ENCODE data around the gene CMTR2. TPM values are rescaled to one million over a fixed set of nuclear protein-coding genes. Genes with fewer than 3 reads are reported as not detected.

Gene CMTR2, protein sequence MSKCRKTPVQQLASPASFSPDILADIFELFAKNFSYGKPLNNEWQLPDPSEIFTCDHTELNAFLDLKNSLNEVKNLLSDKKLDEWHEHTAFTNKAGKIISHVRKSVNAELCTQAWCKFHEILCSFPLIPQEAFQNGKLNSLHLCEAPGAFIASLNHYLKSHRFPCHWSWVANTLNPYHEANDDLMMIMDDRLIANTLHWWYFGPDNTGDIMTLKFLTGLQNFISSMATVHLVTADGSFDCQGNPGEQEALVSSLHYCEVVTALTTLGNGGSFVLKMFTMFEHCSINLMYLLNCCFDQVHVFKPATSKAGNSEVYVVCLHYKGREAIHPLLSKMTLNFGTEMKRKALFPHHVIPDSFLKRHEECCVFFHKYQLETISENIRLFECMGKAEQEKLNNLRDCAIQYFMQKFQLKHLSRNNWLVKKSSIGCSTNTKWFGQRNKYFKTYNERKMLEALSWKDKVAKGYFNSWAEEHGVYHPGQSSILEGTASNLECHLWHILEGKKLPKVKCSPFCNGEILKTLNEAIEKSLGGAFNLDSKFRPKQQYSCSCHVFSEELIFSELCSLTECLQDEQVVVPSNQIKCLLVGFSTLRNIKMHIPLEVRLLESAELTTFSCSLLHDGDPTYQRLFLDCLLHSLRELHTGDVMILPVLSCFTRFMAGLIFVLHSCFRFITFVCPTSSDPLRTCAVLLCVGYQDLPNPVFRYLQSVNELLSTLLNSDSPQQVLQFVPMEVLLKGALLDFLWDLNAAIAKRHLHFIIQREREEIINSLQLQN
- 19.1 and 21.4 TPM in 2 replicates for total RNA-seq

DNA sequence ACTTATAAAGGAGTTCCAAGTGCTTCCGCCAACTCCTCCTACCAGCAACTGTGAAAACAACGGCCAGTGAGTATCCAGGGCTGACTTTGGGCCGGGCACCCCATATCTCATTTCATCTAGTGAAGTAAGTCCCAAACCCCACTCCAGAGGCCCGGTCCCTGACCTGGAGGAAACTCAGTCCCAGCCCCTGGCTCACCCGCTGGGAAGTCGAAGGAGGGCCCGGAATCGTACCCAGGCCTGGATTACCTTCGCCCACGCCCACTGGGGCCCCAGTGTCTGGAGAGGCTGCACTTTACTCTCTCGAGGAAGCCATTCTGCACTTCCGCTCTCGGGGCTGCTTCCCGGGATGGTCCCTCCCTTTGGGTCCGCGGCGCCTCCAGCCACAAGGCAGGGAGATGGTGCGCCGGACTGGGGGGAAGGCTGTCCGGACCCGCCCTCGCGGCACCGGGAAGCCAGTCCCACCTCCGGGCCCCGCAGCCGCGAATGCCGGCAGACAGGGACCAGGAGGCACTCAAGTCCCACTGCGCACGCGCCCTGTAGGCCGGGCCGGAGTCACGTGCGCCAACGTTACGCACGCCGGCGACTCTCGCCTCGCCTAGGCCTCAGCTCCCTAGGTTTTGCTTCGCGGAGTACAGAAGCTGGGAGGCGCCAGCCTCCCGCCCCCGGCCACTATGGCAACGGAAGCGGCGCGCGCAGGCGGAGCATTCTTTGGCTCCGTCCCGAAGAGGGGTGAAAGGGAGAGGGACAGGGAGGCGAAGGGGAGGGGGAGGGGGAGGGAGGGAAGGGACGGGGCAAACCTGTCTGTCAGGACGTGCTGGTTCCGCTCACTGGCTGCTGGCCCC, at the start of gene CMTR2:
Gene CMTR2 (minus strand): TSS at position 513 of the 842 bp plus-strand sequence. CDS start 3,482 bp downstream, outside the sequence.

Other genes starting within 250 kb of the CMTR2 start
- gene HYDIN, start 58.7 kb downstream of the CMTR2 start, total RNA-seq, result 0.65 and 1.00 TPM in 2 replicates
- 0.28 and 0.92 TPM in 2 replicates for gene CALB2, start 69.3 kb upstream of the CMTR2 start, total RNA-seq
- gene TLE7, start 152.7 kb upstream of the CMTR2 start, total RNA-seq, result not detected in 2 replicates
- 10.2 and 13.7 TPM in 2 replicates for gene ZNF23, start 172.8 kb upstream of the CMTR2 start, total RNA-seq
- 2.4 and 2.6 TPM in 2 replicates for gene ZNF19, start 199.9 kb upstream of the CMTR2 start, total RNA-seq
- gene CHST4, start 237.0 kb upstream of the CMTR2 start, total RNA-seq, result not detected in 2 replicates

Measured in smooth muscle cell of bladder (primary cell).